ENCODE data around the gene DDX51. TPM values are rescaled to one million over a fixed set of nuclear protein-coding genes. Genes with fewer than 3 reads are reported as not detected.

The DDX51 gene
- total RNA-seq, 1 donor from 2014 or later: 9.6 TPM

DNA sequence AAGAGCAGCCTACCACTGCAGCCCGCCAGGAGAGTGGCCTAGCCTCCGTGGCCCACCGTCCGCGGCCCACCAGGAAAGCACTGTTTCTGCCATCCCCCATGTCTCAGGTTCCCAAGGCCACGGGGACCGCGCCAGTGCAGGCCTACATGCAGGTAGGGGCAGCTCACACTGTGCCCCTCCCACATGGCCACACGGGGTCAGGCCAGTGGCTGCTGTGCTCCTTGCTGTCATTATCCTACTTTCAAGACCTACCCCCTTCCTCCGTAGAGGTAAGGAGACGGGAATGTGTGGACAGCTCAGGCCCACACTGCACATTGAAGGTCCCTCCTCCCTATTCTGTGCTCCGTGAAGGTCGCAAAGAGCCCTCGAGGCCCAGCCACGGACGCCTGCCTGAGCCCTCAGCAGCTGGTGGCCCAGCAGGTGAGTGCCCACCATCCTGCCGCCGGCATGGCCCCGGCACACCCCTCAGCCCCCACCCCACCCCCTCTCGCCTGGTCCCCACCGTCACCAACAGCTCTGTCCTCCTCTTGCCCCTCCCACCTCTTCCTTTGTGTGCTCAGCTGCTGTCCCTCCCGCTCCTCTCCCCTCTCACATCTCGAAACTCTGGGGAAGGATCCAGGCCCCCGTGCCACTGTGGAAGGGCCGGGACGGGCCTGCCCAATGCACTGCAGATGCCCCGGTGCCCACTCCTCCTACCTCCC lies 10.0 kb downstream of the DDX51 start:
- H3K9me3 Mint-ChIP-seq (ENCODE audit: low read depth): no peaks in the 10 kb centered on the region
- no peaks in the 10 kb centered on the region for H3K27me3 Mint-ChIP-seq (ENCODE audit: low read depth)
- no peak overlapping the region for H3K4me3 Mint-ChIP-seq (ENCODE audit: unreplicated experiment)
- TF ChIP-seq, protein P1, sequence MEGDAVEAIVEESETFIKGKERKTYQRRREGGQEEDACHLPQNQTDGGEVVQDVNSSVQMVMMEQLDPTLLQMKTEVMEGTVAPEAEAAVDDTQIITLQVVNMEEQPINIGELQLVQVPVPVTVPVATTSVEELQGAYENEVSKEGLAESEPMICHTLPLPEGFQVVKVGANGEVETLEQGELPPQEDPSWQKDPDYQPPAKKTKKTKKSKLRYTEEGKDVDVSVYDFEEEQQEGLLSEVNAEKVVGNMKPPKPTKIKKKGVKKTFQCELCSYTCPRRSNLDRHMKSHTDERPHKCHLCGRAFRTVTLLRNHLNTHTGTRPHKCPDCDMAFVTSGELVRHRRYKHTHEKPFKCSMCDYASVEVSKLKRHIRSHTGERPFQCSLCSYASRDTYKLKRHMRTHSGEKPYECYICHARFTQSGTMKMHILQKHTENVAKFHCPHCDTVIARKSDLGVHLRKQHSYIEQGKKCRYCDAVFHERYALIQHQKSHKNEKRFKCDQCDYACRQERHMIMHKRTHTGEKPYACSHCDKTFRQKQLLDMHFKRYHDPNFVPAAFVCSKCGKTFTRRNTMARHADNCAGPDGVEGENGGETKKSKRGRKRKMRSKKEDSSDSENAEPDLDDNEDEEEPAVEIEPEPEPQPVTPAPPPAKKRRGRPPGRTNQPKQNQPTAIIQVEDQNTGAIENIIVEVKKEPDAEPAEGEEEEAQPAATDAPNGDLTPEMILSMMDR (IDR thresholded peaks at IDR 0.05): no peak
- no peaks in the 10 kb centered on the region for H3K4me1 Mint-ChIP-seq (ENCODE audit: low read depth)
- no peak overlapping the region for H3K27ac Mint-ChIP-seq (ENCODE audit: unreplicated experiment)
- H3K36me3 Mint-ChIP-seq (ENCODE audit: low read depth): peaks cover 14% of the 10 kb centered on the region
- DNase-seq (ENCODE audit: low spot score): no peak

- Mint-ChIP-seq H3K4me3 (ENCODE audit: unreplicated experiment) (no peak overlapping the region), H3K4me1 (ENCODE audit: low read depth) (no peaks in the 10 kb centered on the region), H3K36me3 (ENCODE audit: low read depth) (peaks cover 23% of the 10 kb centered on the region), H3K27ac (ENCODE audit: unreplicated experiment) (no peak overlapping the region), H3K27me3 (ENCODE audit: low read depth) (no peaks in the 10 kb centered on the region), H3K9me3 (ENCODE audit: low read depth) (peaks cover 9% of the 10 kb centered on the region)
- DNase-seq (ENCODE audit: low spot score): no peak
- TF ChIP-seq, protein P1 (IDR thresholded peaks at IDR 0.05): no peak
Measured at GRCh38 chr12:132132609-132133430, 11.3 kb downstream of the DDX51 start.

GRCh38 chr12:132131952-132132351 lies 12.2 kb downstream of the DDX51 start:
- no peak for DNase-seq (ENCODE audit: low spot score)
- TF ChIP-seq, protein P1 (IDR thresholded peaks at IDR 0.05): no peak
- Mint-ChIP-seq H3K27ac (ENCODE audit: unreplicated experiment) (no peak overlapping the region), H3K36me3 (ENCODE audit: low read depth) (peaks cover 30% of the 10 kb centered on the region), H3K4me1 (ENCODE audit: low read depth) (no peaks in the 10 kb centered on the region), H3K4me3 (ENCODE audit: unreplicated experiment) (no peak overlapping the region), H3K9me3 (ENCODE audit: low read depth) (peaks cover 13% of the 10 kb centered on the region), H3K27me3 (ENCODE audit: low read depth) (no peaks in the 10 kb centered on the region)

DNA sequence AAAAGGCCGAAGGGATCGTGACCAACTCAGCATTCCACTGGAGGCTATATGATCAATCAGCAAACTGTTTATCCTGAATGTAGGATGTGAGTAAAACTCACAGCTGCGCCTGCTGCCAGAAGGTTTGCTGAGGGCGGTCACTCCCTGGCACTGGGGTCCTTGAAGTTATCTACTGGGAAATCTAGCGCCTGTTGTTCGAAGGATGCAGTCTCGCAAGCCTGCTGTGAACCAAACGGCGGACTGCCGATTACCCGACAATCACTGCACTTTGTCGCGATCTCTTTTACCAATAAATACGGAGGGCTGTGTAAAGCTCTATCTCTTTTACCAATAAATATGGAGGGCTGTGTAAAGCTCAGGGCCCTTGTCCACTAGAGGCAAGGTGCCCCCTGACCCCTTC lies 12.9 kb downstream of the DDX51 start:
- peaks cover 13% of the 10 kb centered on the region for H3K9me3 Mint-ChIP-seq (ENCODE audit: low read depth)
- H3K27me3 Mint-ChIP-seq (ENCODE audit: low read depth): no peaks in the 10 kb centered on the region
- no peak for DNase-seq (ENCODE audit: low spot score)
- H3K27ac Mint-ChIP-seq (ENCODE audit: unreplicated experiment): no peak overlapping the region
- TF ChIP-seq, protein P1 (IDR thresholded peaks at IDR 0.05): no peak
- peaks cover 37% of the 10 kb centered on the region for H3K36me3 Mint-ChIP-seq (ENCODE audit: low read depth)
- no peaks in the 10 kb centered on the region for H3K4me1 Mint-ChIP-seq (ENCODE audit: low read depth)
- no peak overlapping the region for H3K4me3 Mint-ChIP-seq (ENCODE audit: unreplicated experiment)

DNA sequence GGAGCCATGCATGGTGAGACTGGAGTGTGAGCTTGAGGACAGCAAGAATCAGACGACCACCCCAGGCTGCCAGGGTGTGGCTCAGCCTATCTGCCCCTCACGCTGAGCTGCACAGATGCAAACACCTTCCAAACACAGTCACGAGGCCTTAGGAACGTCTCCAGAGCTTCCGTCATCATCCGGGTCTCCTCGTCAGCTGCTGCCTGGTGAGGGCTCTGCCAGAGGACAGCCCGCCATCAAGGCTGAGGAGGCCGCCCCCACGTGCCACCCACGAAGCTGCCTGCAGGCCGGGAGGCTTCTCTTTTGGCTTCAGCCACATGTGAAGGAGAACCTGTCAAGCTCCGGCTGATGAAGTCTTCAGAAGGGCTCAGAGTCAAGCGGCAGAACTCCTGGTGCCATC lies 13.4 kb downstream of the DDX51 start:
- no peak overlapping the region for H3K27ac Mint-ChIP-seq (ENCODE audit: unreplicated experiment)
- no peaks in the 10 kb centered on the region for H3K27me3 Mint-ChIP-seq (ENCODE audit: low read depth)
- H3K4me3 Mint-ChIP-seq (ENCODE audit: unreplicated experiment): no peak overlapping the region
- TF ChIP-seq, protein P1 (IDR thresholded peaks at IDR 0.05): no peak
- peak; percentile 87 for DNase-seq (ENCODE audit: low spot score)
- peaks cover 42% of the 10 kb centered on the region for H3K36me3 Mint-ChIP-seq (ENCODE audit: low read depth)
- peaks cover 13% of the 10 kb centered on the region for H3K9me3 Mint-ChIP-seq (ENCODE audit: low read depth)
- no peaks in the 10 kb centered on the region for H3K4me1 Mint-ChIP-seq (ENCODE audit: low read depth)
